Keratinocyte (primary cell): ENCODE measurements around the gene DRICH1. TPM values are rescaled to one million over a fixed set of nuclear protein-coding genes. Genes with fewer than 3 reads are reported as not detected.

Experiments used
- DNase-seq: peaks from one replicate; pipeline ENCODE4 v3.0.0-alpha.2; 2011; ENCODE audit warnings: low read depth, missing footprints, low spot score
- FAIRE-seq: peaks from 2 replicates; lab custom pipeline; 2011; peaks lifted over from hg19 to GRCh38; lab: Jason Lieb, UNC
- H2AFZ ChIP-seq: 2 replicates; pipeline ENCODE4 v1.6.0; 2012; ENCODE audit warnings: low read length, control low read depth, inconsistent platforms; ENCODE audit not compliant: control insufficient read depth
- H3K27ac ChIP-seq: 2 replicates; pipeline ENCODE4 v1.5.1; 2011; ENCODE audit warnings: low read length; ENCODE audit not compliant: control insufficient read depth, insufficient read depth
- H3K27me3 ChIP-seq: 3 replicates; pipeline ENCODE4 v1.6.0; 2011; ENCODE audit warnings: low read length; ENCODE audit not compliant: control insufficient read depth, insufficient read depth; ENCODE audit errors: extremely low read depth
- H3K36me3 ChIP-seq, 2 experiments: 2 replicates in 1 of 2; 3 replicates in 1 of 2; pipeline ENCODE4 v1.5.1; 2011; ENCODE audit warnings: low read length in 2 of 2, mild to moderate bottlenecking in 1 of 2; ENCODE audit not compliant: control insufficient read depth in 2 of 2, insufficient read depth in 2 of 2; ENCODE audit errors: extremely low read depth in 1 of 2
- H3K4me1 ChIP-seq: 3 replicates; pipeline ENCODE4 v1.5.1; 2011; ENCODE audit warnings: low read length; ENCODE audit not compliant: control insufficient read depth, insufficient read depth; ENCODE audit errors: extremely low read depth
- H3K4me2 ChIP-seq: 3 replicates; pipeline ENCODE4 v1.6.0; 2011; ENCODE audit warnings: low read depth, low read length; ENCODE audit not compliant: control insufficient read depth, insufficient read depth; ENCODE audit errors: extremely low read depth
- H3K4me3 ChIP-seq, 3 experiments: fragments of 200-600 bp in 1 of 3; sonication (generic) in 1 of 3; 2 replicates in 2 of 3; 3 replicates in 1 of 3; pipeline ENCODE4 v1.5.1; 2011 to 2016; ENCODE audit warnings: low read length in 3 of 3, mild to moderate bottlenecking in 3 of 3, control low read depth in 2 of 3, inconsistent platforms in 1 of 3, low read depth in 1 of 3, mixed read lengths in 1 of 3, mixed run types in 1 of 3, moderate library complexity in 1 of 3; ENCODE audit not compliant: control insufficient read depth in 2 of 3, insufficient read depth in 2 of 3; ENCODE audit errors: extremely low read depth in 1 of 3
- H3K79me2 ChIP-seq: 2 replicates; pipeline ENCODE4 v1.6.0; 2012; ENCODE audit warnings: low read length; ENCODE audit not compliant: control insufficient read depth, insufficient read depth
- H3K9ac ChIP-seq: 3 replicates; pipeline ENCODE4 v1.6.0; 2011; ENCODE audit warnings: low read length; ENCODE audit not compliant: control insufficient read depth, insufficient read depth; ENCODE audit errors: extremely low read depth
- H3K9me1 ChIP-seq: 3 replicates; pipeline ENCODE4 v1.6.0; 2011; ENCODE audit warnings: low read length; ENCODE audit not compliant: control insufficient read depth, insufficient read depth; ENCODE audit errors: extremely low read depth
- H3K9me3 ChIP-seq: 2 replicates; pipeline ENCODE4 v1.5.1; 2012; ENCODE audit warnings: low read depth, low read length; ENCODE audit not compliant: control insufficient read depth
- H4K20me1 ChIP-seq: 3 replicates; pipeline ENCODE4 v1.6.0; 2011; ENCODE audit warnings: low read length; ENCODE audit not compliant: control insufficient read depth, insufficient read depth; ENCODE audit errors: extremely low read depth
- CTCF ChIP-seq, 3 experiments: IDR thresholded peaks in 1 of 3; conservative IDR thresholded peaks in 1 of 3; optimal IDR thresholded peaks in 1 of 3; 2 replicates in 2 of 3; 3 replicates in 1 of 3; pipeline versions ENCODE3 to v1.5.1; 2011; ENCODE audit warnings: low read length in 3 of 3, mild to moderate bottlenecking in 3 of 3, moderate library complexity in 2 of 3, control low read depth in 1 of 3, inconsistent platforms in 1 of 3; ENCODE audit not compliant: insufficient read depth in 2 of 3; ENCODE audit errors: extremely low read depth in 1 of 3
- EZH2 ChIP-seq: IDR thresholded peaks from one replicate; pipeline ENCODE4 v1.6.1; 2012; ENCODE audit warnings: inconsistent platforms, mild to moderate bottlenecking, low read length, moderate library complexity
- dilution Hi-C: fragments of 300-500 bp; cut with MboI; formaldehyde crosslinking; loops from one replicate; pipeline ENCODE4 v1.7.0; 2020; ENCODE audit warnings: low sequenced_read_pairs; ENCODE audit not compliant: extremely low pct_ligation_motif_present
- polyA plus RNA-seq, 5 experiments: library from polyadenylated mRNA; depleted of rRNA in 3 of 5; stranded (reverse) in 3 of 5; stranded (forward) in 1 of 5; unstranded in 1 of 5; fragments of >200 nt; gene quantifications; 1 replicate in 1 of 5; 2 replicates in 3 of 5; 3 replicates in 1 of 5; pipeline versions ENCODE4 v1.2.1 to v1.2.3, GENCODE V29; 2011 to 2012; ENCODE audit warnings: missing spikeins in 2 of 5, low read depth in 1 of 5, low replicate concordance in 1 of 5

The DRICH1 gene
- polyA plus RNA-seq, 1 donor (not counting 4 experiments of a cell fraction or from before 2014, with no cell fraction given), result 0.12 TPM

- Histone ChIP-seq H3K27me3 (peaks cover 34% of the 10 kb centered on the region), H3K4me3 (no peak overlapping the region), H4K20me1 (no peaks in the 10 kb centered on the region), H3K79me2 (no peaks in the 10 kb centered on the region), H3K4me2 (no peak overlapping the region), H2AFZ (no peak overlapping the region), H3K9ac (no peak overlapping the region), H3K9me1 (no peaks in the 10 kb centered on the region), H3K27ac (no peak overlapping the region), H3K9me3 (no peaks in the 10 kb centered on the region), H3K36me3 (no peaks in the 10 kb centered on the region), H3K4me1 (no peaks in the 10 kb centered on the region)
- TF ChIP-seq CTCF (optimal IDR thresholded peaks at IDR 0.05 in 1 of 3, IDR thresholded peaks at IDR 0.05 in 1 of 3, conservative IDR thresholded peaks at IDR 0.05 in 1 of 3; ENCODE audit: extremely low read depth in 1 of 3, insufficient read depth in 2 of 3, low read length in 3 of 3), result no peak
- peak; percentile 74 for TF ChIP-seq EZH2
- no peak for FAIRE-seq
- DNase-seq, result no peak
- dilution Hi-C loops, result no loop called here
These were observed 65.2 kb downstream of the DRICH1 start for GRCh38 chr22:23566705-23567475.

GRCh38 chr22:23565915-23566704, 66.0 kb downstream of the DRICH1 start:
- H3K4me1 ChIP-seq, result no peaks in the 10 kb centered on the region
- H4K20me1 ChIP-seq, result no peaks in the 10 kb centered on the region
- no peaks in the 10 kb centered on the region for H3K79me2 ChIP-seq
- no peak overlapping the region for H3K27ac ChIP-seq
- TF ChIP-seq CTCF (optimal IDR thresholded peaks at IDR 0.05 in 1 of 3, IDR thresholded peaks at IDR 0.05 in 1 of 3, conservative IDR thresholded peaks at IDR 0.05 in 1 of 3; ENCODE audit: extremely low read depth in 1 of 3, insufficient read depth in 2 of 3, low read length in 3 of 3) (no peak), EZH2 (peak; percentile 85)
- H3K27me3 ChIP-seq, result peaks cover 34% of the 10 kb centered on the region
- no peak for FAIRE-seq
- H3K9ac ChIP-seq, result no peak overlapping the region
- H2AFZ ChIP-seq, result no peak overlapping the region
- no peaks in the 10 kb centered on the region for H3K36me3 ChIP-seq
- H3K9me1 ChIP-seq, result no peaks in the 10 kb centered on the region
- dilution Hi-C loops, result no loop called here
- no peaks in the 10 kb centered on the region for H3K9me3 ChIP-seq
- no peak overlapping the region for H3K4me3 ChIP-seq
- DNase-seq, result no peak
- H3K4me2 ChIP-seq, result no peak overlapping the region
